Breast epithelium (tissue), 4 donors: ENCODE measurements around the gene UBAC1. TPM values are rescaled to one million over a fixed set of nuclear protein-coding genes. Genes with fewer than 3 reads are reported as not detected.

Experiments used
- DNase-seq, 2 donors: peaks; one replicate each; pipeline ENCODE4 v3.0.0-alpha.2; 2019; ENCODE audit warnings: low spot score in 2 of 2
- H3K27ac ChIP-seq, 2 donors: fragments of 200-600 bp; sonication (generic) in 1 of 2; one replicate each; pipeline ENCODE4 v1.5.1; 2016 to 2019; ENCODE audit warnings: mild to moderate bottlenecking in 1 of 2
- H3K27me3 ChIP-seq, 2 donors: fragments of 200-600 bp; sonication (generic) in 1 of 2; one replicate each; pipeline versions ENCODE4 v1.5.1 to v1.6.0; 2017 to 2019; ENCODE audit warnings: control low read depth in 1 of 2, mild to moderate bottlenecking in 1 of 2
- H3K36me3 ChIP-seq: fragments of 200-600 bp; one replicate; pipeline ENCODE4 v1.5.1; 2019
- H3K4me1 ChIP-seq, 2 donors: fragments of 200-600 bp; sonication (generic); one replicate each; pipeline ENCODE4 v1.5.1; 2016 to 2019; ENCODE audit warnings: control low read depth in 1 of 2
- H3K4me3 ChIP-seq, 3 donors: fragments of 200-600 bp; sonication (generic); 1 replicate in 2 of 3; 2 replicates in 1 of 3; pipeline ENCODE4 v1.5.1; 2016 to 2019; ENCODE audit warnings: mild to moderate bottlenecking in 3 of 3, moderate library complexity in 2 of 3
- H3K9me3 ChIP-seq, 2 donors: fragments of 200-600 bp; sonication (generic) in 1 of 2; one replicate each; pipeline ENCODE4 v1.5.1; 2016 to 2019; ENCODE audit warnings: control low read depth in 1 of 2
- CTCF ChIP-seq, 3 donors: fragments of 450-650 bp; IDR thresholded peaks; one replicate each; pipeline ENCODE4 v1.5.1; 2016 to 2017; ENCODE audit warnings: antibody characterized with exemption in 3 of 3, mild to moderate bottlenecking in 3 of 3, moderate library complexity in 3 of 3
- POLR2A ChIP-seq: fragments of 450-650 bp; IDR thresholded peaks from one replicate; pipeline ENCODE4 v1.6.1; 2016; ENCODE audit warnings: antibody characterized with exemption, mild to moderate bottlenecking, moderate library complexity
- POLR2AphosphoS5 ChIP-seq, 3 donors: sonication (generic); formaldehyde crosslinking; IDR thresholded peaks; one replicate each; pipeline ENCODE4 v1.6.1; 2017; ENCODE audit warnings: antibody characterized with exemption in 3 of 3
- intact Hi-C: fragments of 100-400 bp; cut with DNase I; formaldehyde crosslinking; loops from one replicate; pipeline ENCODE4 v1.15.1; 2023; ENCODE audit warnings: low total_unique reads
- total RNA-seq, 3 donors: library from RNA; depleted of rRNA; stranded (reverse); fragments of >200 nt; gene quantifications; one replicate each; pipeline ENCODE4 v1.1.0, GENCODE V29; 2016

UBAC1 gene
- total RNA-seq, 3 donors from 2014 or later = 39.2 to 53.0 (median 45.6) TPM

GRCh38 chr9:135937521-135938489, 23.4 kb downstream of the UBAC1 start:
- TF ChIP-seq POLR2A (no peak), POLR2AphosphoS5 (IDR thresholded peaks at IDR 0.05) (no peak), CTCF (IDR thresholded peaks at IDR 0.05) (no peak)
- Histone ChIP-seq H3K4me3 (no peak overlapping the region), H3K27ac (no peak overlapping the region), H3K4me1 (no peaks in the 10 kb centered on the region), H3K27me3 (no peaks in the 10 kb centered on the region), H3K36me3 (peaks cover 9% of the 10 kb centered on the region), H3K9me3 (no peaks in the 10 kb centered on the region)
- intact Hi-C loops = loop anchor here (5.0 to 10.0 kb wide), 3 partner anchors 163 to 1656 kb away; no protein-coding TSS in a partner anchor
- no peak for DNase-seq

- H3K36me3 ChIP-seq = peaks cover 9% of the 10 kb centered on the region
- DNase-seq = no peak
These were observed 28.1 kb downstream of the UBAC1 start for GRCh38 chr9:135933114-135933513.

GRCh38 chr9:135932656-135933055, 28.5 kb downstream of the UBAC1 start:
- Histone ChIP-seq H3K36me3 (peaks cover 9% of the 10 kb centered on the region), H3K4me3 (no peak overlapping the region), H3K4me1 (no peaks in the 10 kb centered on the region), H3K27me3 (no peaks in the 10 kb centered on the region), H3K9me3 (no peaks in the 10 kb centered on the region), H3K27ac (no peak overlapping the region)
- TF ChIP-seq POLR2A (no peak), POLR2AphosphoS5 (IDR thresholded peaks at IDR 0.05) (no peak), CTCF (IDR thresholded peaks at IDR 0.05) (no peak)
- intact Hi-C loops = loop anchor here (10.0 kb wide), 1 partner anchor 158 kb away; no protein-coding TSS in a partner anchor
- no peak for DNase-seq

More at GRCh38 chr9:135933114-135933513, 28.1 kb downstream of the UBAC1 start:
- H3K4me3 ChIP-seq = no peak overlapping the region
- no peaks in the 10 kb centered on the region for H3K27me3 ChIP-seq
- no peaks in the 10 kb centered on the region for H3K9me3 ChIP-seq
- no peaks in the 10 kb centered on the region for H3K4me1 ChIP-seq
- intact Hi-C loops = loop anchor here (10.0 kb wide), 1 partner anchor 158 kb away; no protein-coding TSS in a partner anchor
- no peak overlapping the region for H3K27ac ChIP-seq
- TF ChIP-seq POLR2AphosphoS5 (IDR thresholded peaks at IDR 0.05) (no peak), CTCF (IDR thresholded peaks at IDR 0.05) (no peak), POLR2A (no peak)

GRCh38 chr9:135931349-135931820, 29.8 kb downstream of the UBAC1 start:
- Histone ChIP-seq H3K4me3 (no peak overlapping the region), H3K4me1 (no peaks in the 10 kb centered on the region), H3K27me3 (no peaks in the 10 kb centered on the region), H3K27ac (no peak overlapping the region), H3K9me3 (no peaks in the 10 kb centered on the region), H3K36me3 (peaks cover 4% of the 10 kb centered on the region)
- DNase-seq = no peak
- intact Hi-C loops = loop anchor here (10.0 kb wide), 1 partner anchor 157 kb away; no protein-coding TSS in a partner anchor
- TF ChIP-seq POLR2A (no peak), POLR2AphosphoS5 (IDR thresholded peaks at IDR 0.05) (no peak), CTCF (IDR thresholded peaks at IDR 0.05) (no peak)
